ENCODE measurements around the gene BRD3OS.

BRD3OS gene

DNA sequence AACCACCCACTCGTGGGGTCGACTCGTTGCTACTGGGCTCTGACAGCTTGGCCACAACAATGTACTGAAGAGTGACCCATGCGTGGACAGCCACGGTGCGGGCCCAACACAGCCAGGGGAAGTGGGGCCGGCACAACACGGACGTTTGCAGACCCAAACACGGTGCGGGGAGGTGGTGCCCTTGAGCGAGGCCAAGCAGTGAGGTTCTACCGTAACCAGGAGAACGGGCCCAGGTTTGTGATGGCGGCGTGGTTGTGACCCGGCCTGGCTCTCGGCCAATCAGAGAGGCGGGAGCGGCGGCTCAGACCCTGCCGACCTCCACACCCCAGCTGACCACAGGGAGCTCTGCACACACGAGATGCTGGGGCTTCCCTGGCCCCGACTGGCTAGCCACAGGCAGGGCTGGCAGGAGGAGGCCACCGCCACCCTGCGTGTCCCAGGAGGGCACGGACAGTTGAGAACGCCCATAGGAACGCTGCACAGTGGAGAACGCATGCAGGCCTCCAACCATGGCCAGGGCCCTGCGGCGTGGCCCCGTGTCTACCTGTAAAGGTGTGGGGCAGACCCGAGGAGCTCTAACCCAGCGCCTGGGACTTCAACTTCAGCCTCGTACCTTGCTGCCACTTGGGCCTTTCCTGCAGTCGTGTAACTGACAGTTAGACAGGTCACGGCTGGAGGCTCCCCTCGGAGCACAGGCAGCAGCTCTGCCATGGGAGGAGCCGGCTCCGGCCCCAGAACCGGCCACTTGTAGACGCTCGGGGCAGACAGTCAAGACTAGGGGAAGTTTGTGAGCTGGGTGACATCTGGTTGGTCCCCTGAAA, 28.9 kb downstream of the BRD3OS start:
- DNase-seq = no peak

- no peak for DNase-seq
Observed at GRCh38 chr9:134054891-134055811, 29.9 kb downstream of the BRD3OS start.

DNA sequence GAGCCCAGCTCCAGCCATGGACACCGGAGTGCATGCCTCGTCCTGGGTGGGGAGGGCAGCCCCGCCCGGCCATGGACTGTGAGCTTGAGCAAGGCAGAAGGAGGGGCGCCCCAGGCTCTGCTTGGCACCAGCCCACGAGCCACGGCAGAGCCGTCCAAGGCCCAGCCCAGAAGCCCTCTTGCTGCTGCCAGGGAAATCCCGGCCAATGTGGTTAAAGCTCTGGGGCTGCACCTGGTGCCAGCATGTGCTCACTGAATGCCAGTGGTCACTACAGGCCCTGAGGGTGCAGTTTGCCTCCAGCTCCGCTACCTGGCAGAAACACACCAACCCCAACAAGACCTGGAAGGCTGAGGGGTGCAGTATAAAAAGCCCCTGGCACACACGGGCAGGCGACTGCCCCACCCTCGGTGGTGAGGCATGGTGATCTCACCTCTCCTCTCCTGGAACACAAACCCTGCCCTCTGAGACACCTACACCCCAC, 30.7 kb downstream of the BRD3OS start:
- DNase-seq = peak; percentile 61

DNA sequence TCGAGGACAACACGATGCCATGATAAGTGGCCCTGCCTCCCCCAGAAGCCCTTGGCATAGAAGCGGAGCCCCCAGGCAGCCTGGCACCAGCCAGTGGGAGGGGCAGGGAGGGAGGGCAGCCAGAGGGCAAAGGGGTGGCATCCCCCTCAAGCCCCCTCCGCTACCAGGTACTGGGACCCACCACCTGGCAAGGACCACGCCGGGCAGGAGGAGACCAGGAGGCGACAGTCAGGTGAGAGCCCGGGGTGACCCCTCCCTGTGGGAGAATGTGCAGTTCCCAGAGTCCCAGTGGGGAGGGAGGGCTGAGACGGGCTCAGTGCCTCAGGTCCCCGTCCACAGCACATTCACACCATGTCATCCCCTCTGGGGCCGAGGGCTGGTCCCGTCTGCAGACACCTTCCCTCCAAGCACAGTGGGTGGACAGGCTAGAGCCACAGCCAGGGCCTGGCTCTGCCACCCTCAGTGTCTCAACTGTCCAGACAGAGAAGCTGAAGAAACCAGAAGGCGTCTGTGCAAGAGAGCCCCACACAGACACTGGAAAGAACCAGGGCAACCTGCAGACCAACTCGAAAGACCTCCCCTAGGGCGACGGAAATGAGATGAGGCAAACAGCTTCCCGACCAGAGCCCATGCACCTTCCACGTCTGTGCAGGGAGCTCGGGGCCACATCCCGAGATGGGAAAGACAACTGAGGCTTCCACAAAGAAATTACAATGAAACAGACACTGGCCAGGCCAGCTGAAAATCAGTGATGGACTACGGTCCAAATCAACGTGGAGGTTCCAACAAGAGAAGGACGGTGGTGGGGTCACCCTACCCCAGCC, 31.4 kb downstream of the BRD3OS start:
- DNase-seq = no peak

- DNase-seq = no peak
Observed at GRCh38 chr9:134057307-134057657, 32.0 kb downstream of the BRD3OS start.

DNA sequence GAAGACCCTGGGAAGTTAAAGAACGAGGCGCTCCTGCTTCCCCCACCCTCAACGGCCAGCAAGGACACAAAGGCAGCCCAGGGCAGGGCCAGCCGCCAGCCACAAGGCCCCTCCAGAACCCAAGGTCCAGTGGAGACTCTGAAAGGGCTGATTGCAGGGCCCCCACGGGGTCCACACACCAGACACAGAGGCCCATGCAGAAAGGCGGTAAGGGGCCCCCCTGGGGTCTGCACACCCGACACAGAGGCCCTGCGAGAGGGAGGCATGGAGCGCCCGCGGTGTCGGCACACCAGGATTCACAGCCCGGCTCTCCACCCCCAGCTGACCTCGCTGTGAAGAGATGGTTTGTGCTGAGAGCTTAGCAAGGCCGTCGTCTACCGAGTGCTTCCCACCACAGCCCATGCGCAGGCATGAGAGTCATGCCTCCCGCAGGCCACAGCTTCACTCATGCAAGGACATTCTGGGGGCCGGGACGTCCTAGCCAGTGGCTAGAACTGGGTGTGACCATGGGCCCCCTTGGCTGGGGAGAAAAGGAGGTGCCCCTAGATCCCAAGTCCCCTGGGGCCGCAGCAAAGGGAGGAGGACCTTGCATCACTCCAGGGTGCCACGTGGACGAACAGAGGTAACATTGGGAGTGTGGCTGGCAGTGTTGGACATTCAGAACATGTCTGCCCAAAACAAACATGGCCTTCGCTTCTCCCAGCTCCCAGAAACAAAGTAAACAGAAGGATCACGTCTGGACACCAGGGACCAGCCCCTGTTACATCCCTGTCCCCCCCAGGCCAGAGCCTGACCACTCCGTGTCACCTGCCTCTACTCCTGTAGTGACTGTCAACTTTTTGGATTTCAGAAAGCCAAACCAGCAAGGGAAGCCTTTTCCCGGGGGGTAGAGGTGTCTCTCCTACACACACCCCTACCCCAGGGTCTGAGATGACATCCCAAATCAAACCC, 32.7 kb downstream of the BRD3OS start:
- DNase-seq = no peak

GRCh38 chr9:134058716-134059115, 33.4 kb downstream of the BRD3OS start:
- DNase-seq = no peak

DNA sequence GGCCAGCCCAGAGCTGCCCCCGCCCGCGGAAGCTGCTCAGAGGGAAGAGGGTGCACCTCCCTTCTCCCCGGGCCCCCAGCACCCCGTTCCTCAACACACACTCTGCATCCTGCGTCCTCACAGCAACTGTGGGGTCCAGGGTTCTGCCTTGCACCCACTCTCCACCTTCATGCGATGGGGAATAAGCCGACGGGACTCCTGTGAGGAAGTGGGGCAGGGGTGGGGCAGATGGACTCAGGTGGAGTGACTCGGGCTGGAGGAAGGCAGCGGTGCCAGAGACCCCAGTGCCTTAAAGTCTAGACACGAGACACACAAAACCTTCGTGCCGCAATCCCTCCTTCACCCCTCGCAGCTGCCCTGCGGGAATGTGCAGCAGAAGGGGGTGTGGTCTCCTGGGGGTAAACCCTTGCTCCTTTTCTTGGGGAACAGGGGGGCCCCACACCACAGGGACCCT, 33.9 kb downstream of the BRD3OS start:
- DNase-seq = no peak

GRCh38 chr9:134059661-134060395, 34.5 kb downstream of the BRD3OS start:
- no peak for DNase-seq

GRCh38 chr9:134060546-134060945, 35.3 kb downstream of the BRD3OS start:
- no peak for DNase-seq

GRCh38 chr9:134061019-134061687, 35.9 kb downstream of the BRD3OS start:
- no peak for DNase-seq

GRCh38 chr9:134061688-134062371, 36.5 kb downstream of the BRD3OS start:
- peak; percentile 84 for DNase-seq

DNA sequence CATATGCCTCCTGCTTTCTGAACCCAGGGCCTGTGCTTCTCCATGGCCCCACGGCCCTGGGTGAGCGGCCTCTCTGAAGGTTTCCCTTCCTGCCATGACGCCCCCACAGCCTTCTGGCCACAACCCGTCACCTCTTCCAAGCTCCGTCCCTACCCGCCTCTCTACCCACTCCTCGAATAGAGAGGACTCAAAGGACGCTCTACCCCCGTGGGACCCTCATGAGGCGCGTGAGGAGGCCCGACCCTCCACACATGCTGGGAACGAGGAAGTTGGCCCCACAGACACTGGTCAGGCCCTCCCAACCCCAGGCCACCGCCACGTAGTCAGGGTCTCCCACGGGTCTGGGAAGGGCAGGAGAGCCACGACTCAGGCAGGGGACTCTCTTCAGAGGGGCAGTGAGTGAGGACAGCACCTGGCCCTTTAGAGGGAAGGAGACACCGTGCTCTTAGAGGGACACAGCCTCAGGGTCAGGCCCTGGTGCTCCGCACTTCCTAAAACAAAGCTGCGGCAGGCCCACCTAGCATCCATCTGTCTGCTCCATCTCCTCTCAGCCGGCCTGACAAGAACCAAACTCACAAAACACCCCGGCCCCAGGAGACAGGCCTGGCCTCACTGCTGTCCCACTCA, 37.3 kb downstream of the BRD3OS start:
- no peak for DNase-seq

DNA sequence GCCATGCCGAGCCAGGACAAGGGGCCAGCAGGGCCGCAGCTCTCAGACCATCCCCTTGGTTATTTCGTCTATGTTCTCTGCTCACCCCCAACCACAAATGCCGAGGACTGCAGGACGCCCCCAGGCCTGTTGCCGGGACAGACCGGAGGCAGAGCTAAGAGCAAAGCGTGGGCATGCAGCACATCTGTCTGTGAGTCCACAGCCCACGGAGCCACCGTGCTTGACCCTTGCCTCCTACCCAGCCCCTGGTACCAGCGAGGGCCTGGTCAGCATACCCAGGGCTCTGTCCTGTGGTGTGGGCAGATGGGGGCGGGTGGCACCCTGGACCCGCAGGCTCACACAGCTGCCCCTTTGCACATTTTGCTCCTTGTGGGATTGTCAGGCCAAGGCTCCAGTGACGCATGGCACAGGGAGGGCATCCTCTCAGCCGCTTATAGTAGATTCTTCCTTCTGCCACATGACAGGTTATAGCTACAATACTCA, 37.8 kb downstream of the BRD3OS start:
- no peak for DNase-seq

DNA sequence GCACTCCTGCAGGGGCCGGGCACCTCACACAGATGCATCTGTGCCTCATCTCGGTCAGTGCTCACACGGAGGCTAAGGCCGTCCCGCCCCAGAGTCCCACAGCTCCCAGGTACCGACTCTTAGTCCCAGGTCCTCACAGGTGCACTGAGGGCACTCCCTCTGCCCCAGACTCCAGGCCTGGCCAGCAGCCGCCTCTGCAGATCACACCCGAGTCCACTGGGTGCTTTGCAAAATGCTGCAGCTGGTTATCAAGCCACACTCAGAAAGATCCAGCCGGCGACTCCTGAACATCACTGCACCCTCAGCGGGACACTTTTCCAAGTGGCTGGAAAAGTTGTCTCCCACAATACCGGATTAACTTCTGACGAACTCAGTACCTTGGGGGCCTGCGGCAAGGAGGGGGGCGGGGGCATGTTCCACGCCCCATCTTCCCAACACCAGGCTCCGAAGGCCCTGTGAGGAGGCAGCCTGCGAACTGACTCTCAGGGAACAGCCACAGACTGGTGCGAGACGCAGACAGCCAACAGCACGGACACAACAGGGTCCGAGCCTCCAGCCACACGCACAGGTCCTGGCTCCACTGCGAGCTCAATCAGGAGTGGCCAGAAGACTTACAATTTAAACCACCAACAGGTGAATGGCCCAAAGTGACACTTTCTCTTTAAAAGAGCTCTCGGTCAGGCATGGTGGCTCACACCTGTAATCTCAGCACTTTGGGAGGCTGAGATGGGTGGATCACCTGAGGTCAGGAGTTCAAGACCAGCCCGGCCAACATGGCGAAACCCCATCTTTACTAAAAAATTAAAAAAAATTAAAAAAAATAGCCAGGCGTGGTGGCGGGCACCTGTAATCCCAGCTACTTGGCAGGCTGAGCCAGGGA, 38.5 kb downstream of the BRD3OS start:
- DNase-seq = no peak

- DNase-seq = no peak
Observed at GRCh38 chr9:134064711-134065110, 39.4 kb downstream of the BRD3OS start.

DNA sequence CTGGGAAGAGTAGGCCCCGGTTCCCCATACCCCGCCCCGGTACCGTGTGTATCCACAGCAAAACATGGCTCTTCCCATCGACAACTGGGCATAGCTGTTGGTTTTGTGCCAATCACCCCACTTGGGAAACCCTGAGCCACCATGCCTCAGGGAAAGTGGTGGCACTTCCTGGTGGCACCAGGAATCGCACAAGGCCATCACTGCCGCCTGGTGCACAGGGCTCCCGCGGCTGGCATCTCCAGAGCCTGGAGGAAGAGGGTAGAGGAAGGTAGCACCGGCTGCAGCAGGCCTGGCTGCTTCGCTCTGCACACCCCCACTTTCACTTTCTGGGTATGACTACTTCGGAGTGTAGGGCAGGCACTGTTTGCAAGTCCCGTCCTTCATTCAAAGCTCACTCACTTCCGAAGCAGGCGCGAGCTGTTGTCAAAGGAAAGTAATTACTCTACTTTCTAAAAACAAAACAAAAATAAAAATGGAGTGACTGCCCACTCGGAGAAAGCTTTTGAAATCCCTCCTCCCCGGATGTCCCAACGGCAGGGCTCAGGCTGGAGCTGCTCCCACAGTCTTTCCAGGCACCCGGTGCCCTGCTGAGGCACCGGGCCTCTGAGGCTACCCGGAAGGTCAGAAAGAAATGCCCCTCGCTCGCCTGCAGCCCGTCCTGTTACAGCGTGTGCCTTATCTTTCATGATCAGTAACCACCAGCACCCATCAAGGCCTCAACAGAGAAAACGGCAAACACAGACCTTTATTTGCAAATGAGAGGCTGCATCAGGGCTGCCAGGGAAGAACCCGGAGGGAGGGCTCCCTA, 40.5 kb downstream of the BRD3OS start:
- no peak for DNase-seq

All from COR-L47 (cell line).